HEK293 (cell line): ENCODE data around the gene MALT1.

Experiments
- CTCF ChIA-PET: fragments of 350-600 bp; formaldehyde crosslinking; extraction: SDS; loops from one replicate; lab custom pipeline; 2021; ENCODE audit warnings: antibody characterized with exemption; lab: Yijun Ruan, JAX
- POLR2A ChIA-PET: fragments of 300-600 bp; formaldehyde crosslinking; extraction: SDS; loops from one replicate; lab custom pipeline; 2020; ENCODE audit warnings: antibody characterized with exemption, inconsistent platforms; lab: Yijun Ruan, JAX
- H3K27ac ChIP-seq: fragments of 200-500 bp; sonication (Bioruptor generic); 2 replicates; pipeline ENCODE4 v1.5.1; 2014; ENCODE audit warnings: low read depth, low read length, control low read depth, inconsistent platforms; ENCODE audit errors: extremely low read depth
- H3K36me3 ChIP-seq, 2 experiments: fragments of 200-500 bp in 1 of 2; sonication (Bioruptor generic) in 1 of 2; 1 replicate in 1 of 2; 2 replicates in 1 of 2; pipeline ENCODE4 v1.5.1; 2014 to 2017; ENCODE audit warnings: inconsistent platforms in 2 of 2, low read length in 2 of 2; ENCODE audit not compliant: control insufficient read depth in 2 of 2, insufficient read depth in 1 of 2
- H3K4me1 ChIP-seq: fragments of 200-500 bp; sonication (Bioruptor generic); 2 replicates; pipeline ENCODE4 v1.5.1; 2014; ENCODE audit warnings: mild to moderate bottlenecking, low read length, inconsistent platforms; ENCODE audit not compliant: control insufficient read depth, insufficient read depth
- H3K4me3 ChIP-seq: 2 replicates; pipeline ENCODE4 v1.5.1; 2011; ENCODE audit warnings: low read depth, mild to moderate bottlenecking, control low read depth, low read length, moderate library complexity
- H3K9me3 ChIP-seq: fragments of 200-500 bp; sonication (Bioruptor generic); 2 replicates; pipeline ENCODE4 v1.5.1; 2014; ENCODE audit warnings: low read depth, low read length, inconsistent platforms; ENCODE audit not compliant: control insufficient read depth, insufficient read depth
- EGR2 ChIP-seq: fragments of 450-650 bp; formaldehyde crosslinking; IDR thresholded peaks from 2 replicates; pipeline ENCODE4 v1.5.1; 2016; ENCODE audit warnings: low read depth, missing biosample characterization, missing genetic modification characterization
- IKZF3 ChIP-seq: fragments of 450-650 bp; IDR thresholded peaks from 2 replicates; pipeline ENCODE4 v1.5.0; 2018; ENCODE audit warnings: missing biosample characterization, mild to moderate bottlenecking, missing genetic modification characterization, moderate library complexity
- KLF10 ChIP-seq: fragments of 450-650 bp; IDR thresholded peaks from 2 replicates; pipeline ENCODE4 v1.5.1; 2018; ENCODE audit warnings: missing biosample characterization, mild to moderate bottlenecking, missing genetic modification characterization
- PRDM1 ChIP-seq: fragments of 450-650 bp; formaldehyde crosslinking; IDR thresholded peaks from 2 replicates; pipeline ENCODE4; 2016; ENCODE audit warnings: missing biosample characterization, missing genetic modification characterization
- PRDM10 ChIP-seq: fragments of 450-650 bp; formaldehyde crosslinking; IDR thresholded peaks from 2 replicates; pipeline ENCODE4 v1.5.1; 2016; ENCODE audit warnings: missing biosample characterization, missing genetic modification characterization
- PRDM2 ChIP-seq: fragments of 450-650 bp; formaldehyde crosslinking; IDR thresholded peaks from 2 replicates; pipeline ENCODE4 v1.5.1; 2016; ENCODE audit warnings: missing biosample characterization, missing genetic modification characterization, borderline replicate concordance
- SP7 ChIP-seq: fragments of 450-650 bp; formaldehyde crosslinking; IDR thresholded peaks from 2 replicates; pipeline ENCODE4 v1.5.1; 2016; ENCODE audit warnings: missing biosample characterization, missing genetic modification characterization
- ZNF169 ChIP-seq: fragments of 450-650 bp; formaldehyde crosslinking; IDR thresholded peaks from 2 replicates; pipeline ENCODE4 v1.5.1; 2016; ENCODE audit warnings: missing biosample characterization, missing genetic modification characterization
- ZNF175 ChIP-seq: fragments of 450-650 bp; formaldehyde crosslinking; IDR thresholded peaks from 2 replicates; pipeline ENCODE4 v1.5.1; 2016; ENCODE audit warnings: missing biosample characterization, missing genetic modification characterization
- ZNF184 ChIP-seq: fragments of 450-650 bp; IDR thresholded peaks from 2 replicates; pipeline ENCODE4 v1.5.1; 2018; ENCODE audit warnings: missing biosample characterization, mild to moderate bottlenecking, missing genetic modification characterization
- ZNF2 ChIP-seq: fragments of 450-650 bp; formaldehyde crosslinking; IDR thresholded peaks from 2 replicates; pipeline ENCODE4 v1.5.1; 2016; ENCODE audit warnings: missing biosample characterization, missing genetic modification characterization
- ZNF211 ChIP-seq: fragments of 450-650 bp; formaldehyde crosslinking; IDR thresholded peaks from 2 replicates; pipeline ENCODE4 v1.5.1; 2016; ENCODE audit warnings: low read depth, missing biosample characterization, missing genetic modification characterization
- ZNF214 ChIP-seq: fragments of 450-650 bp; formaldehyde crosslinking; IDR thresholded peaks from 2 replicates; pipeline ENCODE4 v1.5.1; 2017; ENCODE audit warnings: missing biosample characterization, mild to moderate bottlenecking, missing genetic modification characterization, borderline replicate concordance
- ZNF223 ChIP-seq: fragments of 450-650 bp; formaldehyde crosslinking; IDR thresholded peaks from 2 replicates; pipeline ENCODE4 v1.5.1; 2016; ENCODE audit warnings: missing biosample characterization, missing genetic modification characterization
- ZNF23 ChIP-seq: fragments of 450-650 bp; formaldehyde crosslinking; IDR thresholded peaks from 2 replicates; pipeline ENCODE4 v1.5.1; 2016; ENCODE audit warnings: missing biosample characterization, missing genetic modification characterization, borderline replicate concordance
- ZNF341 ChIP-seq: fragments of 450-650 bp; formaldehyde crosslinking; IDR thresholded peaks from 2 replicates; pipeline ENCODE4; 2016; ENCODE audit warnings: low read depth, missing biosample characterization, missing genetic modification characterization
- ZNF354C ChIP-seq: fragments of 450-650 bp; formaldehyde crosslinking; IDR thresholded peaks from 2 replicates; pipeline ENCODE4 v1.5.1; 2016; ENCODE audit warnings: missing biosample characterization, missing genetic modification characterization, low read depth, borderline replicate concordance
- ZNF488 ChIP-seq: fragments of 450-650 bp; formaldehyde crosslinking; IDR thresholded peaks from 2 replicates; pipeline ENCODE4 v1.5.1; 2016; ENCODE audit warnings: missing biosample characterization, missing genetic modification characterization
- ZNF510 ChIP-seq: fragments of 450-650 bp; formaldehyde crosslinking; IDR thresholded peaks from 2 replicates; pipeline ENCODE4 v1.5.1; 2018; ENCODE audit warnings: mild to moderate bottlenecking, missing genetic modification characterization, missing biosample characterization; ENCODE audit not compliant: insufficient replicate concordance
- ZNF513 ChIP-seq: fragments of 450-650 bp; IDR thresholded peaks from 2 replicates; pipeline ENCODE4 v1.5.1; 2018; ENCODE audit warnings: missing biosample characterization, missing genetic modification characterization
- ZNF621 ChIP-seq: fragments of 450-650 bp; formaldehyde crosslinking; IDR thresholded peaks from 2 replicates; pipeline ENCODE4 v1.5.1; 2017; ENCODE audit warnings: missing biosample characterization, missing genetic modification characterization
- ZNF791 ChIP-seq: fragments of 450-650 bp; formaldehyde crosslinking; IDR thresholded peaks from 2 replicates; pipeline ENCODE4 v1.5.1; 2016; ENCODE audit warnings: missing biosample characterization, missing genetic modification characterization

Gene MALT1

GRCh38 chr18:58781627-58782194, 110.4 kb downstream of the MALT1 start (continued):
- TF ChIP-seq IKZF3 (tag by site-specific recombination) (no peak), EGR2 (peak; percentile 17; the same call in 1 of the 2 replicates)

- Histone ChIP-seq H3K27ac (peak overlapping the region; percentile 74; the same call in 1 of the 2 replicates), H3K9me3 (no peaks in the 10 kb centered on the region), H3K4me1 (peaks cover 30% of the 10 kb centered on the region), H3K36me3 (no peaks in the 10 kb centered on the region), H3K4me3 (no peak overlapping the region)
- CTCF ChIA-PET: interaction anchor here (0.6 to 12.6 kb wide), 7 partner anchors 17 to 286 kb away, joined by 3 to 206 read pairs (median 14); no protein-coding TSS in a partner anchor
- POLR2A ChIA-PET: interaction anchor here (1.2 kb wide), 1 partner anchor 286 kb away, joined by 3 read pairs; no protein-coding TSS in a partner anchor
- TF ChIP-seq IKZF3 (tag by site-specific recombination): no peak
- no peak for TF ChIP-seq ZNF184 (tag by site-specific recombination)
- peak; percentile 11; the same call in 1 of the 2 replicates for TF ChIP-seq PRDM10 (tag by site-specific recombination)
- TF ChIP-seq ZNF211 (tag by site-specific recombination): no peak
- TF ChIP-seq ZNF513: no peak
- TF ChIP-seq ZNF169 (tag by site-specific recombination): no peak
- no peak for TF ChIP-seq ZNF341 (tag by site-specific recombination)
- no peak for TF ChIP-seq ZNF791 (tag by site-specific recombination)
- TF ChIP-seq ZNF214 (tag by site-specific recombination): no peak
- no peak for TF ChIP-seq KLF10
- TF ChIP-seq SP7 (tag by site-specific recombination): no peak
- no peak for TF ChIP-seq ZNF175 (tag by site-specific recombination)
- TF ChIP-seq ZNF354C (tag by site-specific recombination): no peak
- TF ChIP-seq ZNF2 (tag by site-specific recombination): no peak
- TF ChIP-seq PRDM1 (tag by site-specific recombination): no peak
- TF ChIP-seq ZNF223 (tag by site-specific recombination): no peak
- no peak for TF ChIP-seq ZNF621 (tag by site-specific recombination)
- TF ChIP-seq ZNF23 (tag by site-specific recombination): no peak
- TF ChIP-seq PRDM2 (tag by site-specific recombination): no peak
- TF ChIP-seq ZNF488 (tag by site-specific recombination): no peak
- TF ChIP-seq ZNF510: no peak
Measured at GRCh38 chr18:58784601-58785137, 113.4 kb downstream of the MALT1 start.
